CD4-positive, alpha-beta T cell treated with Interleukin-17A for 1 hour (primary cell): ENCODE results near the gene CDKN2AIPNL.

Experiments
- DNase-seq: peaks from one replicate; pipeline ENCODE4 v3.0.0-alpha.2; 2020

CDKN2AIPNL gene, protein sequence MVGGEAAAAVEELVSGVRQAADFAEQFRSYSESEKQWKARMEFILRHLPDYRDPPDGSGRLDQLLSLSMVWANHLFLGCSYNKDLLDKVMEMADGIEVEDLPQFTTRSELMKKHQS

DNA sequence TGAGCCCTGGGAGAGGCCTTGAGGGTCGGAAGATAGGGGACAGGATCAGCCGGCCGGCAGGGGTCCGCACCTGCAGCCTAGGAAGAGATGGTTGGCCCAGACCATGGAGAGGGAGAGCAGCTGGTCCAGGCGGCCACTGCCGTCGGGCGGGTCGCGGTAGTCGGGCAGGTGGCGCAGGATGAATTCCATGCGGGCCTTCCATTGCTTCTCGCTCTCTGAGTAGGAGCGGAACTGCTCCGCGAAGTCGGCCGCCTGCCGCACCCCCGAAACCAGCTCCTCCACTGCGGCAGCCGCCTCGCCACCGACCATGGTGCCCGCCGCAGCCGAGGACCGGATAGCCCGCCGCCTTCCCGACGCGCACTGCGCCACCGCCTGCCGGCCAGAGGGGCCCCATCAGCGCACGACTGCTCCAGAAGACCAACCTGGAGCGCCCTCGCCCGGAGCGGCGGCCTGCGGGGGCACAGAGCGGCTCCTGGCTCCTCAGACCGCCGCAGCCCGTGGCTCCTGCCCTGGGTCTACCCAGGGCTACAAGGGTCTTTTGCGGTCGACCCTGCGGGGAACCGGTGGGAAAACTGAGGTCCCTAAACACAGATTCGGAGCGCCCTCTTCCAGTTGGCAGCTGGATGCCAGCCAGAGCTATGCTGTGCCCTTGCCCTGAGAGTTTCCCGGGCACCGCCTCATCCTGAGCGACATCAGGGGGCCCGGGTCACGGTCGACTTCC lies at the start of gene CDKN2AIPNL:
CDKN2AIPNL (minus strand) TSS at position 336 of the 721 bp plus-strand sequence; CDS start at position 309, 27 bp downstream.
- DNase-seq: peak; percentile 89

DNA sequence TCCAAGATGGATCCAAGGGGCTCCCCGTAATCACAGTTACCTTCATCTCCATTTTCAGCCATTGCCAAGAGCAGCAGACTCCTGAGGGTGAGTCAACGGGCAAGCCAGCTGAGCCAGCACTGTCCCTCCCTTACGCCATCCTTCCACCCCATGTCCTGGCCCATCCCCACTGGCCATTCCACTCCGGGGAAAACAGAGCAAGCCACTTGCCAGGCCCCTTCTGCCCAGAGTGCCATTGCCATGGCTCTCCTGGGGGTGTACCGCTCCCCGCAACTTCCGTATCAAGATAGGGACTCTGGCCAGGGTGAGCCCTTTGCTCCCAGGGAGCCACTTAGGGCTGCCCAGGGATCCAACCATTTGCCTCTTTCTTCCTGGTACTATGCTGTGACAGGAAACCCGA lies 48.9 kb upstream of the CDKN2AIPNL start:
- no peak for DNase-seq

DNA sequence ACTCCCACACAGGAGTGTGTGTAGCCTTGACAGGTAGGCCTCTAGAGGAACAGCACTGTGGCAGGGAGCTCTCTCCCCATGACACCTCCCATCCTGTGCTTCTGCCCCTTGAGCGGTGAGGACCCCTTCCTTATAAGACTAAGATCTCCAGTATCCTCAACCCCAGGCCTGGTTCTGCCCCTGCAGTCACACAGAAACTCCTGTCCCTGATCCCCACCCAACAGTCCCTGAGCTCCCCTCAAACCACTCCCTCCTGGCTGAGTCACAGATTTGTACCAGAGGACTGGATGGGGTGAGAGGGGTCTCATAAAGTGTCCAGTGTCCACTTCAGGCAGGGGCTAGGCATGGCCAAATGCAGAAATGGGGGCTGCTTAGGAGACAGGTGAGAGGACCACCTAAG lies 47.8 kb upstream of the CDKN2AIPNL start:
- DNase-seq: no peak

DNA sequence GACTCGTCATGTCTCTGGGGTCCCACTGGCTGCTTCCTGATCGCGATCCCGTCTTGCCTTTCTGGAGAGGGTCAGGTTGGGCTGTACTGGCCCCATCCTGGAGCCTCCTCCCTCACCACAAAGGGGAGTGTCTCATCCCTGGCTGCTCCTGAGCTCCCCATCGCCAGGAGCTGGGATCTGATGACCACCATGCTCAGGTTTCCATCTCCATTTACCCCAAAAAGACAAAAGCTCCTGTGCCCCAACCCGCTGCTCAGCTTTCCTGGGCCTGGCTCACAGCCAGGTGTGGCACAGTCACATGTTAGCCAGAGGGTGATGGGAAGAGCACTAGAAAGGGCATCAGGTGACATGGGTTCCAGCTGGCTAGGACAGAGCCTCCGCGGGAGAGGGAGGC lies 47.3 kb upstream of the CDKN2AIPNL start:
- no peak for DNase-seq

DNA sequence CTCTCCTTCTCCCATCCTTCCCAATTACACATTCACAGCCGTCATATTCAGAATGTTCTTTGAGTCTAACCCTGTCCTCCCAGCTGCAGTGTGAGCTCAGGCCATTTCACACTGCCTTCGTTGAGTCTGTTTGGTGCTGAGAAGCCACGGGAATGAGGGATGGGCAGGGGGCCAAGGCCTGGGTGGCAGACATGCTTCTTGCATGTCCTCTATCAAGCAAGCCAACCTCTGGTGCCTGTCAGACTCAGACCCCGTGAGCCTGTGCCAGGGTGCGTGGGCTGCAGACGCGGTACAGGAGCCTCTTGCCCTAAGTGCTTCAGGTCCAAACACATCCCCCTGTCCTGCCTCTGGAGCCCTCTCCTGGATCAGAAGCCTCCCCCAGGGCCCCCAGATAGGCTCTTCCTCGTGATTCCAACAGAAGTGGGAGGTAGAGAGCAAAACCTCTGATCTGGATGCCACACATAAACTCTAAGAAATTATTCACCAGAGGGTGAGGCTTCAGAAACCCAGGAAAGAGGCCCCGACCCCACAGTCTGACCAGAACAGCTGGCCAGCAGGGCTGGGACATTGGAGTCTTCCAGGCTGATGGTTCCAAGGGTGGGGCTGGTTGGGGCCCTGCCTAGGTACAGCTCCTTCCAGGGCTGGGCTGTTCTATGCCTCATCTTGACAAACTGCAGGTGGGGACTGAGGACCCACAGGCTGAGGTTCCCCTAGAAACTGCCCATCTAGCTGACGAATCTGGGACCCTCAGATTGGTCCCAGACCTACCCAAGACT lies 46.7 kb upstream of the CDKN2AIPNL start:
- DNase-seq: no peak

DNA sequence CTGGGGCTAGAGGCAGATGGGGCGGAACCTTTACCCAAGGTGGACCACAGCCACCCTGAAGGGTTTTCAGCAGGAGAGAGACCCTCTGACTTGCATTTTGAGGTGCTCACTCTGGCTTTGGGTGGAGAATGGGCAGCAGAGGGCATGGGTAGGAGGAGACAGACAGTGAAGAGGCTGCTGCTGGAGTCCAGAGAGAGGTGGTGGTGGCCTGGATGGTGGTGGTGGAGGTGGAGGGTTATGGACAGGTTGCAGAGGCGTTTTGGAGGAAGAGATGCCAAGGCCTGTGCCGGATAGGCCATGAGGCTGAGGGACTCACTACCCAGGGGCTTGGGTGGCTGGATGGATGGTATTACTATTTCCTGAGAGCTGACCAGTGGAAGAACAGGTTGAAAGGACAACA lies 46.1 kb upstream of the CDKN2AIPNL start:
- DNase-seq: no peak

DNA sequence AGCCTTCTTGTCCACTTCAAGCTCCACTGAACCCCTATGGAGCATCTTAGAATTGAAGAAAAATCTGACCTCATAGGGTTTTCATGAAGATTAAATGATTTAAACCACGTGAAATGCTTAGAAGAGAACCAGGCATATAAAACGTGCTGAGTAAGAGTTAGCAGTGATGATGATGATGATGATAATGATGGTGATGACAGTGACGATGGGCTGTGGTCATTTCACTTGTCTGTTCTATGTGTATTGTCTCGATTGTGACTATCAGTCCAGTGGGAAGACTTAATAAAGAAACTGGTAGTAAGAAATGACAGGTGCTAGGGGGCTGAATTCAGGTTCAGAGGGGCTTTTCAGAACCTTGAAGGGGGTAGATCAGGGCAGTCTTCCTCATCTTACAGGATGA lies 45.1 kb upstream of the CDKN2AIPNL start:
- no peak for DNase-seq

DNA sequence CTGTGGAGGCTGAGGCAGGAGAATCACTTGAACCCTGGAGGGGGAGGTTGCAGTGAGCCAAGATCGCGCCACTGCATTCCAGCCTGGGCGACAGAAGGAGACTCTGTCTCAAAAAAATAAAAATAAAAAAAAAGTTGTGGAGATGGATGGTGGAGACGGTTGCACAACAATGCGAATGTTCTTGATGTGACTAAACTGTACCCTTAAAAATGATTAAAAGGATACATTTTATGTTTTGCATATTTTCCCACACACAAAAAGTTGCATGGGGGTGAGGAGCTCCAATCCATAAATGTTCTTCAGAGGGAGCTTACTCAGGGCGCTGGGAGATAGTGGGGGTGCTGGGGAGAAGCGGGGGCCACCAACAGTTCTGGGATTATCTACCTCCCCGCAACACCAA lies 43.8 kb upstream of the CDKN2AIPNL start:
- no peak for DNase-seq

DNA sequence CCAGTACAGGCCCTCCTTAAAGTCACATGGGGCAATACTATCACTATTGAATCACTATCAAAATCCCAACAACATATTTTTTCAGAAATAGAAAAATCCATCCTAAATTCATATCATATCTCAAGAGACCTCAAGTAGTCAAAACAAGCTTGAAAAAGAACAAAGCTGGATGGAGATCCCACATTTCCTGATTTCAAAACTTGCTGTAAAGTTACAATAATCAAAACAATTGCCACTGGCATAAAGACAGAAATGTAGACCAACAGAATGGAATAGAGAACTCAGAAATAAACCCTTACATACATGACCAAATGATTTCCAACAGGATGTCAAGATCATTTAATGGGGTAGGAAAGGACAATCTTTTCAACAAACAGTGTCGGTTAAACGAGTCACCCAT lies 41.3 kb upstream of the CDKN2AIPNL start:
- no peak for DNase-seq

DNA sequence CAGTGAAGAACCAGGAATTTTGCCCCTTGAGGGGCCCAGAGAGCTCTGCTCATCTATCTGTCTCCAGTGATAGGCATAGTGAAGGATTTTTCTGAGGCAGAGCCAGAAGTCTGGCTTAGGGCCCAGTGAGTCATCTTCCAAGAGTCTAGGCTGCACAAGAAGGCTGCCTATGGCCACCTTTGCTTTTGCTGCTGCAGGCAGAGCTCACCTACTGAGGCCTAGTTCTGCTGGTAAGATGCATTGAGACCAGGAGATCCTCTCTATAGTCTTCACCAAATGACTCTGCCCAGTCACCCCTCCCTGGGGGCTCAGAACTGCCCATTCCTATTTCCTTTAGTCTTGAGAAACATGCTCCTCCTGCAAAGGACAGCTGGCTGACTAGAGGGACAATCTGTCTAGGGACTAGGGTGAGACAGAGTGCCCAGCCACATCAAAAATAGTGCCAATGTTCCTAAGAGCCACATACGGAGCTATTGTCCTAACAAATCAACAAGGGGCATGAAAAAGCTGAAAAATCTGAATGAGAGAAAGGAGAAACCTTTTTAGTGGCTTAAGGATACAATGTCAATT lies 40.3 kb upstream of the CDKN2AIPNL start:
- no peak for DNase-seq

DNA sequence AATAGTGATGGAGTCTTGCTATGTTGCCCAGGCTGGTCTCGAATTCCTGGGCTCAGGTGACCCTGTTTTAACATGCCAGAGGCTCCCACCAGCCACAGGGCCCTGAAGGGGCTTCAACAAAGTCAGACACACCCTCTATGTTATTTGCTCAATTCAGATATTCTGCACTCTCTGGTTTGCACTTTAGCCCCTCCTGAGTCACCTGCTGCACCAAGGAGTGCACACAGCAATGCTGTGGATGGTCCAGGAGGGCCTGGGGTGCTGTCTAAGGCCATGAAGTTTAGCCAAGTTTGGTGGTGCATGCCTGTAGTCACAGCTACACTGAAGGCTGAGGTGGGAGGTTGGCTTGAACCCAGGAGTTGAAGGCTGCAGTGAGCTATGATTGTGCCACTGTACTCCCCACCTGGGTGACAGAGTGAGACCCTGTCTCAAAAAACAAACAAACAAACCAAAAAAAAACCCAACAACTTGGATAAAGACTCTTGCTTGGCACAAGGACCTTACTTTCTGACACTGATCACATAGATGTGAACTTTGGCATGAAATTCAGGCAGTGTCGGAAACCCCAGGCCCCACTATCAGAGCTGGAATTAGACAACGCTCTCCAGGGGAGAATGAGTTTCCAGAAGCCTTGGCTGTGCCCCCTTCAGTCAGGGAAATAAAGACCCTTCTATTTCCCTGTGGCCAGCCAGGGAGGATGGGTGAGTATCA lies 39.7 kb upstream of the CDKN2AIPNL start:
- no peak for DNase-seq

DNA sequence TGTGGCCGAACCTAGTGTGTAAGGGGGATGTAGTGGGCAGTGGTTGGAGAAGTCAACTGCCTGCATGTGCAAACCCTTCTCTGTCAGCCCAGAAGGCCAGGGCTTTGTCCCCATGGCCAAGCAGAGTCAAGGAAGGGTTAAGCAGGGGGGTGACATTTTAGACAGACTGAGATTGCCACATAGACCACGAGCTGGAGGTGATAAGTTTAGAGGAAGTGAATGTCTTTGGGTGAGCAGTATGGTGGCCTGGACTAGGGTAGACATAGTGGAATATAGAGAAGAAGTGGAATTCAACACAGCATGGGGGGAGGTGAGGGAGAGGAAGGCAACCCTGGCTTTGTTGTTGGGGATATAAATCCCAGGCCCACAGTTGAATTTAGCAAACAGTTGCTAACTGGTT lies 38.7 kb upstream of the CDKN2AIPNL start:
- no peak for DNase-seq

DNA sequence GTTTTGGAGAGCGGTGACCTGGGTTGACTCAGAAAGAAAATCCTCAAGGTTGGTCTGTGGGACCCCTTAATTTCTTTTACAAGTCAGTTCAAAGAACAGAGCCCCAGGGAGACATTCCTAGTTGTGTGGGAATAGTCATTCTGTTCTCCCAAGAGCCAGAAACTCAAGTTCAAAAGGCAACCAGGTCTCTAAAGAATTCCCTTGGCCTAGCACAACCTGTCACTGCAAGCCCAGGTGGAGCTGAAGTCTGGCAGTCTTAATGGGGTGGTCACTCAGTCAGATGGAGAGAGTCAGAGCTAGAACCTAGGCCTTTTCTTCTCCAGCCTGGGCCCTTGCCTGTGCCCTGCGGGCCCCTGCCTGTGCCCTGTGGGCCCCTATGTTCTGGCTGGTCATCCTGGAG lies 37.5 kb upstream of the CDKN2AIPNL start:
- no peak for DNase-seq

DNA sequence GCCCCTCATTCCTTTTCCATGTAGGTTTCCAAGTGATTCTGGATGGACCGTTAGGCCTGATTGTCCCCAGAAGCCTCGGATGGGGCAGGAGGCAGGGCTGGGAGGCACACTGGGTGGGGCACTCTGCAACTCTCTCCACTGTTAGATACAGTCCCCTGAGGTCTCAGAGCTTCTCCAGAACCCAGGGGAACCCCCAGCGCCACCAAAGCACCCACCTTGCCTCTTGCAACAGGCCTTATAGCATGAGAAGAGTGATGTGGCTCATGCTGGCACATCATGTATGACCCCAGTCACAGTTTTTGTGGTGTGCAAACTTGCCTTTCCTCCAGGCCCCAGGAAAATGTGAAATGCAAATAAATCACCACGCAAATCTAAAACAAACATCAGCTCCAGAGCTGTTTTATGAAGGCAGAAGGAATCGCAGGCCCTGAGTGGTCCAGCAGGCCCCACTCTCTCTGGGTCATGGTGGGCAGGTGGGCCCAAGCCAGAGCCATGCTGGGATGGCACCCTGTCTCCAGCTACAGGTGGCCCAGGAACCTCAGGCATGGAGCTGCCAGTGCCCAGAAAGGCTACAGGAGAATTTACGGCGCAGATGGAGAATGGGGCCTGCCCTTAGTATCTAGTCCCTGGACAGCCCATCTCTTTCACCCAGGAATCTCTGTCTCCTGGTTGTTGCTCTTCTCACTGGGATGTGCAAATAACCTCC lies 36.3 kb upstream of the CDKN2AIPNL start:
- no peak for DNase-seq

DNA sequence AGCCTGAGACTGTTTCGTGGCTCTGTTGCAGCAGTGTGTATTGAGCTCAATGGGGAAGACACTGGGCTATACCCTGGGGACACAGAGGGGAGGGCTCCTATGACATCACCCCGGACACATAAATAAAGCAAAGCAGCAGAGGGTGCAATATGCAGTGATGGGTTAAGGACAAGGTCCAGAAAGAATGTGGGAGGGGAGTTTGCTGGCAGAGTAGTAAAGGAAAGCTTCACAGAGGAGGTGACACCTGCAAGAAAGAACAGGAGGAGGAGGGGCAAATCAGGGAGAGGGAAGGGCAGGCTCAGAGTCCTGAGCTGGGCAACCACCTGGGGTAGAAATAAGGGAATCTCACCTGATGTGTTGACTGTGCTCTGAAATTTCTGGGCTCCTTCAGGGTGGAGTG lies 35.3 kb upstream of the CDKN2AIPNL start:
- no peak for DNase-seq

DNA sequence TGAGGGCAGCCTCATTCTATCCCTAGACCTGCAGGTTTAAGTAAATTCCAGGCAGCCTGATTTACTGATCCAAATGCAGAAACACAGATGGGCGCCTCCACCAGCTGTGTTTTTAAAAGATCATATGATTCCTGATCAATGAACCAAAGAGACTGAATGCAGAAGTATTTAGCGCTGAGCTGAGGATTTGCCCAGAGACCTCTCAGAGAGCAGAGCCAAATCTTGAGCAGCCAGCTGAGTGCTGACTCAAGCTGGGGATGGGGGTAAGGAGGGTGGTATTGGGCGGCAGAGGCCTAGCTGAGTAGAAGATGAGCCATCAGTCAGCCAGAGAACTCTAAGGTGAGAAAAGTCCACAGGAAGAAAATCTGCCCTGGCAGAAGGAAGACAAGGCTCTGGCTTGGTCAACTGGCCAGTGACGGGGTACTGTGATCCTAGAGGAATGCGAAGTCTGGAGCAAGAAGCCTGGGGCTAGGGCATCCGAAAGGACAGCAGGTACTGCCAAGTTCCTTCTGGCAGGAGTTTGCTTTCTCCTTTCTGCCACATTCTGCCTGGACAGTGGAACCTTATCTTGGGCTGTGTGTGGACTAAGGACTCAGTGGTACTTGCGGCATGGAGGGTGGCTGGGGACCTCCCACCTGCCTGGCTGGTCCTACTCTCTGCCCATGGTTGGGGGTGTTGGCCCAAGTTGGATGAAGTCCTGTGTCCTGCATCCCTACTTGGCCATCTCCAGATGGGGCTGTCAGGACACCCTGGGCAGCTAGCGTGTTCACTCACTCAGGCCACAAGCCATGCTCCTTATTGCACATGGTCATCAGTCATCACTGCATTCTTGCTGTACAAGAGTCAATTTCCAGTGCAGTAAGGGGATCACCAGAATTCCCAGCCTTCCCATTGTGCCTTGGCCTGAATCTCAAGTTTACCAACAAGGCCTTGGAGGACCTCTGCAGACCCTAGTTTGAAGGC lies 34.5 kb upstream of the CDKN2AIPNL start:
- DNase-seq: no peak

DNA sequence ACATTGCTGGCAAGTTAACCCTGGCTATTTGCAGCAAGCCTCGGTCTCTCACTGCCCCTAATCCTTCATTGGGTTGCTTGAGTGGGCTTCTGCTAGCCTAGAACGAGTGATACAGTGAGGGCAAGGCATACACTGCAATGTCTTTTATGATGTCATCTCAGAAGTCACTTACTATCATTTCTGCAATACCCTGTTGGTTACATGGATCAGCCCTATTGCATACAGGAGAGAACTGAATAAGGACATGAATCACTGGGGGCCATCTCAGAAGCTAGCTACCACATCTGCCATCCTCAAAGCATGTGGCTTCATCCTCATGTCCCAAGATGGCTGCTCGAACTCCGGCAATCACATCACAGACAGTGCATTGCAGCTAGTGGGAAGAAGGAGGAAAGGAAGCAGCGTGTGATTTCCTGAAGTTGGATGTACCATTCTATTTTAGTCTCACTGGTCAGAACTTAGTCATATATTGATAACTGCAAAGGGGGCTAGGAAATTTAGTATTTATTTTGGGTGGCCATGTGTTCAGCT lies 33.3 kb upstream of the CDKN2AIPNL start:
- no peak for DNase-seq

DNA sequence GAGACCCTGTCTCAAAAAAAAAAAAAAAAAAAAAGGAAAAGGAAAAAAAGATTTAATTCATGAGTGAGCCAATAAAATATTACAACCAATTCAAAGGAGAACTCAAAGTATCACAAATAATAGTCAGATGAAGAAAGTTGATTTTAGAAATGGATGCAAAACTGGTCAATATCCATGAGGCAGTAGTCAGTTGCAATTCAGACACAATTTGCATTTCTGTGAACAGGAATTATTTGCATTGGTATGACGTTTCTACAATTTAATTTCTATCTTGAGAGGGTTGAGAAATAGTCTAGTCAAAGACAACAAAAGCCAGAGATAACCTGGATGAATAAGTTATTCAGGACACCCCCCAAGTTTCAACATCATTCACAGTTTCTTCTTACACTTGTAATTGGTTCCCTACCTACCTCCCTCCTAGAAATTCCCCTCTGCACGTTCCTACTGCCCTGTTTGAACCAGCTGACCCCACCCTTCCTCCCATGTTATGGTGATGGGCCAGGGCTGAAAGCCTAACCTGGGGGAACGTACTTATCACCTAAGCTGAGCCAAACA lies 28.6 kb upstream of the CDKN2AIPNL start:
- DNase-seq: no peak

DNA sequence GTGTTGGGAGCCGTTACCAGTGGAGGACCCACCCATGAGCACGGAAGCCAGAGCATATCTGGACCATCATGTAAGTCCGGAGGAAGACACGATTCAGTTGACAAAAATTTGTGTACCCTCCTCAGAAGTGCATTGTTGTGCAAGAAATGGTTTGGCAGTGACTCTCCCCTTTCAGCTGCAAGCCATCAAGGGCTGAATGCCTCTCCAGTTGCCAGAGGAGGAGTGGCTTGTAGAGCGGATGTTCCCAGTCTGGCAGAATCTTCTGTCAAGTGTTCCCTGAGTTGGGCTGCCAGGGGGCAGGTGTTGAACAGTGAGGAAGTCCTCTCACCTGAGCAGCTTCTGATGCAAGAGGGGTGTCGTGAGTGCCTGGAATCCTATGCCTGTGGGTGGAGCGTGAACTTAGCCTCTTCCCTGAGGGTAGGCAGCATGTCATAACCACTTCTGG lies 27.6 kb upstream of the CDKN2AIPNL start:
- DNase-seq: no peak

DNA sequence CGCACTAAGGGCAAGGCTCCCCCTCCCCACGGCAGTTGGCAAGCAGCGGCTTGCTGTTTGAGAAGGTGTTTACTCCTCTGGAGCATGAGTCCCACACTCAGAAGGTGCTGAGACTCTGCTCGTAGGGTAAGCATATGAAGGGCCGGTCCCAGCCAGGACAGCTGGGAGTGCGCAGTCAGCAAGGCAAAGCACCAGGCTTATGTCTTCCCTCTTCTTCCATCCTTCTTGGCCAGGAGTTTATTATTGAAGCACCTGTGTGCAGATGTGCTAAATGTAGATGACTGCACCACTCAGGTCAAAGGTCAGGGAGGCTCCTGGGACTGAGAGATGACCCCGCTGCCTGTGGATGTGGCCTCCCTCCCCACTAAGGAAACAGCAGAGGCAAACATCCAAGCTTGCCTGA lies 27.0 kb upstream of the CDKN2AIPNL start:
- no peak for DNase-seq
